HG02884 (cell line): ENCODE data around the gene ZC3H12A.

ENCODE experiments used
- ATAC-seq: cut with Tn5 transposase; IDR thresholded peaks from one replicate; pipeline ENCODE4 v1.9.1; 2021; ENCODE audit warnings: mild to moderate bottlenecking, moderate library complexity; ENCODE audit not compliant: unreplicated experiment

Gene ZC3H12A

GRCh38 chr1:37453647-37454046 lies 20.7 kb upstream of the ZC3H12A start:
- no peak for ATAC-seq

DNA sequence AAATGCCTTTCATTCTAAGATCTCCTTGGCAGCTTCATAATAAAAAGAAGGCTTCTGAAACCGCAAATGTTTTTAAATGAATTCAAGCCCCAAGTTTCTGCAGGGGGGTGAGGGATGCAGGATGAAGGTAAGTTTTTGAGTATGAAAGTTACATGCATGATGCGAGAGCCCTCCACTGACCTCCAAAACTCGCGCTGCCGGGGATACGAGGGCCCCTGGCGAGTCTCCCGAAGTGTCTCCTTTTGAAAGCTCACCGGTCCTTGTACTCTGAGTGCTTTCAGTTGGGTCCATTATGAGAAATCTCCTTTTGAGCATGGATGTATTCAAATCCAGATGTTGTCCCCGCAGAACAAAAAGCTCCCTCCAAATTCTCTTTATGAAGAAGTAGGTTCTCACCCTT lies 18.9 kb upstream of the ZC3H12A start:
- ATAC-seq: no peak

GRCh38 chr1:37456614-37457013 lies 17.8 kb upstream of the ZC3H12A start:
- no peak for ATAC-seq

DNA sequence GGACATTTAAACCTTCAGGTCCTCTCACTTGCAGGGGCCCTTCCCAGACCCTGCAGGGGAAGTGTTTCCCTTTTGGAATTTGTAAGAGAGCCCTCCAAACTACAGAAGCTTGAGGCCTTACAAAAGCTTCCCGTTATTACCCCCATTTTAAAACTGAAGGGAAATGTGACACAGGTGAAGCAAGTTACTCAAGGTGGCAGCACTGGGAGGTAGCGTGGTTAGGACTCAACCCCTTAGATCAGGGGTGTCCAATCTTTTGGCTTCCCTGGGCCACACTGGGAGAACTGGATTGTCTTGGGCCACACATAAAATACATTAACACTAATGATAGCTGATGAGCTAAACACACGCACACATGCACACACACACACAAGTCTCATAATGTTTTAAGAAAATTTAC lies 15.8 kb upstream of the ZC3H12A start:
- ATAC-seq: no peak

DNA sequence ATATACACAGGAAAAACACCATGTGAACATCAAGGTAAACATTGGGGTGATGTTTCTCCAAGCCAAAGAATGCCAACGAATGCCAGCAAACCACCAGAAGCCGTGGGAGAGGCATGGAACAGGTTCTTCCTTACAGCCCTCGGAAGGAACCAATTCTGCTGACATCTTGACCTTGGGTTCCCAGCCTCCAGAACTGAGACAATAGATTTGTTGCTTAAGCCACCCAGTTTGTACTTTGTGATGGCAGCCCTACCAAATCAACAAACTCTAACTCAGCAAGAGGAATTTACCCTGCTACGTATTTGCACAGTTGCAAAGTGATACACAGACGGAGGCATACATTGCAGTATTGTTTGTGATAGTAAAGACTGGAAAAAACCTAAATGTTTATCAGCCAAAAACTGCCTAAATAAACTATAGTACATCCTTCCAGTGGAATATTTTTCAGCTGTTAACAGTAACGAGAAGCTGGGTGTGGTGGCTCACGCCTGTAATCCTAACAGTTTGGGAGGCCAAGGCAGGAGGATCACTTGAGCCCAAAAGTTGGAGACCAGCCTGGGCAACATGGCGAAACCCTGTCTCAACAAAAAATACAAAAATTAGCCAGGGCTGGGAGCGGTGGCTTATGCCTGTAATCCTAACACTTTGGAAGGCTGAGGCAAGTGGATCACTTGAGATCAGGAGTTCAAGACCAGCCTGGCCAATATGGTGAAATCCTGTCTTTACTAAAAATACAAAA lies 12.5 kb upstream of the ZC3H12A start:
- ATAC-seq: no peak

- no peak for ATAC-seq
Observed at GRCh38 chr1:37464443-37464842, 9.9 kb upstream of the ZC3H12A start.

- no peak for ATAC-seq
Observed at GRCh38 chr1:37465593-37466517, 8.5 kb upstream of the ZC3H12A start.

- no peak for ATAC-seq
Observed at GRCh38 chr1:37468037-37468436, 6.3 kb upstream of the ZC3H12A start.

GRCh38 chr1:37469386-37469785 lies 5.0 kb upstream of the ZC3H12A start:
- no peak for ATAC-seq

DNA sequence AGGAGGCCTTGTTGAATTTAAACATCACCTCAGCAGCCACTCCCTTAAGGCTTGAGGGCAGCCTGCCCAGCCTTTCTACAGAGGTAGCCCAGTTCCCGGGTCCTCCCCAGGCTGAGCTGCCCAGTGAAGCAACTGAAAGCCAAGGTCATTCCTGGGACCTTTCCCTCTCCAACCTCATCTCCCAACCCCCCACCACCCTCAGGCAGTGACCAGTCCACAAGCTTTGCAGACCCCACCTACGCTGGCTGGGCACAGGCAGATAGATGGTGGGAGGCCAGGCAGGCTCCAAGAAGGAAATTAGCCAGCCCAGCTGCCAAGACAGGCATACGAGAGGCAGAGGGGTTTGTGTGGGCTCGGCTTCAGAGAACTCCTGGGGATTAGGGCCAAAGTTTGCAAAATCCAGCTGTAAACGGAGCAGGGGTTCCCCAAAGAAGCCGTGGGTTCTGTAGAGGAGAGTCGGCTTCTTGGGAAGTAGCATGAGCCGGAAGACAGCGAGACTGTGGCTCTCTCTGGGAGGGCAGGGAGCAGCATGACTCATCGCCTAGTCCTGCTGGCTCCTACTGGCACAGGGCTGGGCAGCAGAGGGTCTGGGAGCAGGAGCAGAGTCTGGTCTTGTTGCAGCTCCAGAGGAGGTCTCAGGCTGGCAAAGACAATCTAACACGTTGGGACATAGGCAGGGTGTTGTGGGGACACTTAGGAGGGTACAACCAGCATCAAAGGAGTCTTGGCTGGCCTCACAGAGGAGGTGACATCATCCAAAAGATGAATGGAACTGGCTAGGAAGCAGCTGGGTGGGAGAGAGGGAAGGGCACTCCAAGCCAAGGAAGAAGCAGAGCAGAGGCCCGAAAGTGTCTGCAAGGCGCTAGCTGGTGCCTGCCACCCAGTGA lies 2.8 kb upstream of the ZC3H12A start:
- no peak for ATAC-seq

GRCh38 chr1:37472281-37472680 lies 2.1 kb upstream of the ZC3H12A start:
- ATAC-seq: no peak

DNA sequence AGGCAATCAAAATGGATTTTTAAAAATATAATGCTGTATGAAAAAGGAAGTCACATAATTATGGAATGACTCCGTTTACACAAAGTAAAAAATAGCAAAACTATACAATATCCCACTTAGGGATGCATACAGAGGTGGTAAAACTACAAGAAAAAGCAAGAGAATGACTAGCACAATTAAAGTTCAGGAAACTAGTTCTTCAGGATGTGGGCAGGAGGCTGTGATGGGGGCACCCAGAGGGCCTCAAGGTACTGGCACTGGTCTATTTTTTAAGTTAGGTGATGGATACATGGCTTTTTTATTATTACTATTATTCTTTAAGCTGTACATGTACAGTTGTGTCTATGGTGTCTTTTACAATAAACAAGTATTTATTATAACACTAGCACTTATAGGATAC lies 1.4 kb upstream of the ZC3H12A start:
- no peak for ATAC-seq

GRCh38 chr1:37473431-37474045 lies 842 bp upstream of the ZC3H12A start:
- no peak for ATAC-seq

DNA sequence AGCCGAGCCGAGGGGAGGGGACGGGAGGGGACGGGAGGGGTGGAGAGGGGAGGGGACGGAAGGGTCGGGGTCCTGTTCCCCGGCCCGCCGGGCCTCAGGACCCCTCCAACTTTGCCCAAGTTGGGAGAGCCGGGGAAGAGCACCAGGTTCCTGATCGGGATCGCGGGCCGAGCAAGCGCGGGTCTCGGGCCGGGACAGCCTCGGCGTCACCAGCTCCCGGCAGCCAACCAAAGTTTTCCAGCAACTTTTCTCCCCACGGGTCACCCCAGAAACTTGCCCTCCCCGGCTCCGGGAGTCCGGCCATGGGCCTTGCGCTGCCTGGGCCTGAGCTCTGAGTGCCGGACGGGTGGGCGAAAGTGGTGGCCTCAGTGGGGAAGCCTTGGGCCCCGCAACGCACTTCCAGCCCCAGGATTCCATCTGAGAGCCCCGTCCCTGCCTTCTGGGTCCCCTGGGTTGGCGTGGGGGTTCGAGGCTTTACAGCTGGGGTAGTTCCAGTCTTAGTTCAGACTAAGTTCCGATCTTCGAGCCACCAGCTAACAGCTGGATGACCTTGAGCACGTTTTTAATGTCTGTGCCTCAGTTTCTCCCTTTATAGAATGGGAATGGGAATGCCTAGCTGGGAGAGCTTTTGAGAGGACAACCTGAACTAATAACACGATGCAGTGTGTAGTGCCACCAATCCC lies 458 bp downstream of the ZC3H12A start:
- no peak for ATAC-seq

DNA sequence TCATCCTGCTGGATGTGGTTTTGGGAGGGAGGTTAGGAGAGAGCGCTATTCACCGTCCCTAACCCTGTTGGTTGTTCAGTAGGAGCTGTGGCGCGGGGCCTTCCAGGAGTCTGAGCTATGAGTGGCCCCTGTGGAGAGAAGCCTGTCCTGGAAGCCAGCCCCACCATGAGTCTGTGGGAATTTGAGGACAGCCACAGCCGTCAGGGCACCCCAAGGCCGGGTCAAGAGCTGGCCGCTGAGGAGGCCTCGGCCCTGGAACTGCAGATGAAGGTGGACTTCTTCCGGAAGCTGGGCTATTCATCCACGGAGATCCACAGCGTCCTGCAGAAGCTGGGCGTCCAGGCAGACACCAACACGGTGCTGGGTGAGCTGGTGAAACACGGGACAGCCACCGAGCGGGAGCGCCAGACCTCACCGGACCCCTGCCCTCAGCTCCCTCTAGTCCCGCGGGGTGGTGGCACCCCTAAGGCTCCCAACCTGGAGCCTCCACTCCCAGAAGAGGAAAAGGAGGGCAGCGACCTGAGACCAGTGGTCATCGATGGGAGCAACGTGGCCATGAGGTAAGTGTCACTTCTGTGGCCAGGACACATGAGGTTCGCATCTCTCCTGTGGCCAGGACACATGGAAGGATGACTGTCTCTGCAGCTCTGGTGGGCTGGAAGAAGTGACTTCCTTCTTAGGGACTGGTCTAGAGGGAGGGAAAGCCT lies 1.2 kb downstream of the ZC3H12A start:
- no peak for ATAC-seq

GRCh38 chr1:37476087-37476452 lies 1.7 kb downstream of the ZC3H12A start:
- ATAC-seq: no peak

- ATAC-seq: no peak
Observed at GRCh38 chr1:37476460-37477197, 2.2 kb downstream of the ZC3H12A start.

GRCh38 chr1:37477198-37477931 lies 3.0 kb downstream of the ZC3H12A start:
- ATAC-seq: peak; percentile 27
